ENCODE measurements around the gene EMD. TPM values are rescaled to one million over a fixed set of nuclear protein-coding genes. Genes with fewer than 3 reads are reported as not detected.

EMD gene
- total and polyA plus RNA-seq, 2 donors (not counting 1 experiment from before 2014, with no cell fraction given): 81.7 to 132 TPM

- POLR2A ChIA-PET: interaction anchor here (1.0 to 1.6 kb wide), 2 partner anchors 9 to 33 kb away, joined by 4 to 8 read pairs; no protein-coding TSS in a partner anchor
- peak overlapping the region; percentile 86 for H3K4me3 Mint-ChIP-seq
- 73% methylated on average over 12 of the region's 13 CpGs for WGBS (ENCODE audit: insufficient coverage)
Observed at GRCh38 chrX:154380153-154380552, 1.1 kb downstream of the EMD start.

GRCh38 chrX:154380787-154381186, 1.7 kb downstream of the EMD start:
- Histone ChIP-seq H3K36me3 (replicated peaks in 1 of 2; ENCODE audit: control extremely low read depth in 1 of 2, control insufficient read depth in 1 of 2, extremely low read depth in 1 of 2, insufficient read depth in 2 of 2, low read length in 1 of 2) (peaks cover 0 to 7% of the 10 kb centered on the region in 2 experiments), H3K4me1 (ENCODE audit: control insufficient read depth in 2 of 2, insufficient read depth in 2 of 2, low read length in 2 of 2) (peaks cover 18 to 27% of the 10 kb centered on the region in 2 donors), H3K79me2 (ENCODE audit: control insufficient read depth, insufficient read depth, low read length) (peaks cover 10% of the 10 kb centered on the region), H2AFZ (ENCODE audit: insufficient read depth, low read depth, low read length, poor library complexity, severe bottlenecking) (no peak overlapping the region), H3K27ac (ENCODE audit: low read length in 2 of 2) (peak overlapping the region in 1 of 2 donors; percentile 99), H3K9ac (ENCODE audit: low read length) (no peak overlapping the region), H3K4me2 (replicated peaks; ENCODE audit: low read depth, low read length, poor library complexity, severe bottlenecking) (peak overlapping the region; percentile 83), H3K9me3 (ENCODE audit: control extremely low read depth in 1 of 3, control insufficient read depth in 2 of 3, insufficient read depth in 1 of 3, low read length in 2 of 3) (no peaks in the 10 kb centered on the region), H3K27me3 (replicated peaks in 1 of 4; ENCODE audit: control extremely low read depth in 1 of 4, control insufficient read depth in 3 of 4, insufficient read depth in 4 of 4, low read length in 3 of 4) (no peaks in the 10 kb centered on the region), H3K4me3 (ENCODE audit: control extremely low read depth in 1 of 5, extremely low read depth in 1 of 5, insufficient read depth in 1 of 5, low read depth in 2 of 5, low read length in 4 of 5) (no peak overlapping the region), H4K20me1 (ENCODE audit: control insufficient read depth, insufficient read depth, low read length, poor library complexity, severe bottlenecking) (no peaks in the 10 kb centered on the region)
- peak overlapping the region; percentile 86 for H3K4me3 Mint-ChIP-seq
- no peak for ATAC-seq (ENCODE audit: low read depth)
- TF ChIP-seq, protein P1, sequence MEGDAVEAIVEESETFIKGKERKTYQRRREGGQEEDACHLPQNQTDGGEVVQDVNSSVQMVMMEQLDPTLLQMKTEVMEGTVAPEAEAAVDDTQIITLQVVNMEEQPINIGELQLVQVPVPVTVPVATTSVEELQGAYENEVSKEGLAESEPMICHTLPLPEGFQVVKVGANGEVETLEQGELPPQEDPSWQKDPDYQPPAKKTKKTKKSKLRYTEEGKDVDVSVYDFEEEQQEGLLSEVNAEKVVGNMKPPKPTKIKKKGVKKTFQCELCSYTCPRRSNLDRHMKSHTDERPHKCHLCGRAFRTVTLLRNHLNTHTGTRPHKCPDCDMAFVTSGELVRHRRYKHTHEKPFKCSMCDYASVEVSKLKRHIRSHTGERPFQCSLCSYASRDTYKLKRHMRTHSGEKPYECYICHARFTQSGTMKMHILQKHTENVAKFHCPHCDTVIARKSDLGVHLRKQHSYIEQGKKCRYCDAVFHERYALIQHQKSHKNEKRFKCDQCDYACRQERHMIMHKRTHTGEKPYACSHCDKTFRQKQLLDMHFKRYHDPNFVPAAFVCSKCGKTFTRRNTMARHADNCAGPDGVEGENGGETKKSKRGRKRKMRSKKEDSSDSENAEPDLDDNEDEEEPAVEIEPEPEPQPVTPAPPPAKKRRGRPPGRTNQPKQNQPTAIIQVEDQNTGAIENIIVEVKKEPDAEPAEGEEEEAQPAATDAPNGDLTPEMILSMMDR (IDR thresholded peaks at IDR 0.05): no peak
- TF ChIP-seq EZH2 (IDR thresholded peaks at IDR 0.05; ENCODE audit: borderline replicate concordance, insufficient read depth, low read depth, low read length, poor library complexity, severe bottlenecking): no peak
- CTCF ChIA-PET: interaction anchor here (0.5 kb wide), 1 partner anchor 392 kb away, joined by 3 read pairs; no protein-coding TSS in a partner anchor
- H3K27me3 Mint-ChIP-seq: no peaks in the 10 kb centered on the region
- intact Hi-C loops (cut with micrococcal nuclease): no loop called here
- H3K9me3 Mint-ChIP-seq (ENCODE audit: insufficient read depth): no peaks in the 10 kb centered on the region
- 93% methylated on average over 3 of the region's 14 CpGs for WGBS (ENCODE audit: insufficient coverage)
- H3K27ac Mint-ChIP-seq: no peak overlapping the region
- no peak for DNase-seq
- POLR2A ChIA-PET: no interaction called here
- H3K4me1 Mint-ChIP-seq: peaks cover 25% of the 10 kb centered on the region

More at GRCh38 chrX:154380153-154380552, 1.1 kb downstream of the EMD start:
- H3K4me2 ChIP-seq (replicated peaks; ENCODE audit: low read depth, low read length, poor library complexity, severe bottlenecking): peak overlapping the region; percentile 83
- peak overlapping the region; percentile 90 to 99 for H3K27ac ChIP-seq (ENCODE audit: low read length in 2 of 2)
- H3K4me1 ChIP-seq (ENCODE audit: control insufficient read depth in 2 of 2, insufficient read depth in 2 of 2, low read length in 2 of 2): peaks cover 19 to 30% of the 10 kb centered on the region in 2 donors
- ATAC-seq (ENCODE audit: low read depth) (no peak), DNase-seq (no peak)
- H2AFZ ChIP-seq (ENCODE audit: insufficient read depth, low read depth, low read length, poor library complexity, severe bottlenecking): no peak overlapping the region
- peak overlapping the region in 4 of 5 experiments; percentile 67 to 83 (median 72) for H3K4me3 ChIP-seq (ENCODE audit: control extremely low read depth in 1 of 5, extremely low read depth in 1 of 5, insufficient read depth in 1 of 5, low read depth in 2 of 5, low read length in 4 of 5)
- H4K20me1 ChIP-seq (ENCODE audit: control insufficient read depth, insufficient read depth, low read length, poor library complexity, severe bottlenecking): no peaks in the 10 kb centered on the region
- H3K27me3 ChIP-seq (replicated peaks in 1 of 4; ENCODE audit: control extremely low read depth in 1 of 4, control insufficient read depth in 3 of 4, insufficient read depth in 4 of 4, low read length in 3 of 4): no peaks in the 10 kb centered on the region
- peaks cover 0 to 7% of the 10 kb centered on the region in 2 experiments for H3K36me3 ChIP-seq (replicated peaks in 1 of 2; ENCODE audit: control extremely low read depth in 1 of 2, control insufficient read depth in 1 of 2, extremely low read depth in 1 of 2, insufficient read depth in 2 of 2, low read length in 1 of 2)
- Mint-ChIP-seq H3K9me3 (ENCODE audit: insufficient read depth) (no peaks in the 10 kb centered on the region), H3K27ac (peak overlapping the region; percentile 91), H3K27me3 (no peaks in the 10 kb centered on the region), H3K4me1 (peaks cover 27% of the 10 kb centered on the region)
- CTCF ChIA-PET: no interaction called here
- no peaks in the 10 kb centered on the region for H3K9me3 ChIP-seq (ENCODE audit: control extremely low read depth in 1 of 3, control insufficient read depth in 2 of 3, insufficient read depth in 1 of 3, low read length in 2 of 3)
- TF ChIP-seq, protein P1 (IDR thresholded peaks at IDR 0.05): no peak
- no peak for TF ChIP-seq EZH2 (IDR thresholded peaks at IDR 0.05; ENCODE audit: borderline replicate concordance, insufficient read depth, low read depth, low read length, poor library complexity, severe bottlenecking)
- H3K9ac ChIP-seq (ENCODE audit: low read length): peak overlapping the region; percentile 95
- peaks cover 10% of the 10 kb centered on the region for H3K79me2 ChIP-seq (ENCODE audit: control insufficient read depth, insufficient read depth, low read length)
- intact Hi-C loops (cut with micrococcal nuclease): no loop called here

All from B cell (primary cell).